Measurements from ENCODE around the gene TFDP1. TPM values are rescaled to one million over a fixed set of nuclear protein-coding genes. Genes with fewer than 3 reads are reported as not detected.

The TFDP1 gene
- total and polyA plus RNA-seq, 2 of the 4 experiments (the other 2 are of a cell fraction), result 59.3 to 97.0 TPM

DNA sequence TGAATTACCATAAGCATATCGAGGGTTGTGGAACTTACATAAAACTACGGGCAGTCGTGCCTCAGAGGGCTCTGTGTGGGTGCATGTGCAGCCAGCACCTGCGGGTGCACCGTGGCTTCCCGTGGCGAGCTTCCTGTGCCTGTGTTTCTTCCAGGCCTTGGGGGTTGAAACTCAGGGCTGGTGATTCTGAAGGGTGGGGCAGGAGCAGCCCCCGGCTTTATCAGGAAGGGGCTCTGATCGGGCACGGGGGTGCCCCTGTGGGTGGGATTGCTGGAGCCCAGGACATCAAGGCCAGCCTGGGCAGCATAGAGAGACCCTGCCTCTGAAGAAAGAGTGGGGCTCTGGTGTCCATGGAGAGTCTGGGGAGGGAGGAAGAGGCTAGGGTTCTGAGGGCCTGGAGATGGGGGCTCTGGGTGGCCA lies 62.4 kb downstream of the TFDP1 start:
- Histone ChIP-seq H3K9me1 (ENCODE audit: insufficient read depth, low read length) (0 out of 2 replicates have a peak, but pooled peaks cover 4% of the 10 kb centered on the region), H4K20me1 (ENCODE audit: insufficient read depth, low read length) (no peaks in the 10 kb centered on the region), H3K27ac (ENCODE audit: insufficient read depth, low read length) (no peak overlapping the region), H3K4ac (ENCODE audit: low read depth, low read length) (no peak overlapping the region), H3K36me3 (ENCODE audit: control insufficient read depth, insufficient read depth, low read length) (peaks cover 2% of the 10 kb centered on the region), H2BK15ac (ENCODE audit: low read depth, low read length) (no peak overlapping the region), H4K91ac (ENCODE audit: insufficient read depth, low read depth, low read length) (no peak overlapping the region), H2AK9ac (replicated peaks; ENCODE audit: low read depth, low read length, poor library complexity) (no peak overlapping the region), H3K27me3 (ENCODE audit: control insufficient read depth, insufficient read depth, low read length) (no peaks in the 10 kb centered on the region), H3K79me1 (ENCODE audit: low read depth in 1 of 2, low read length in 2 of 2) (no peaks in the 10 kb centered on the region), H3K9me3 (ENCODE audit: control insufficient read depth, insufficient read depth, low read length) (no peaks in the 10 kb centered on the region), H2AFZ (replicated peaks; ENCODE audit: low read length, poor library complexity) (no peak overlapping the region), H2AK5ac (ENCODE audit: low read depth, low read length) (no peak overlapping the region), H4K8ac (ENCODE audit: low read depth in 2 of 2, low read length in 2 of 2) (no peak overlapping the region), H3K56ac (ENCODE audit: extremely low read depth, insufficient read depth, low read length) (no peak overlapping the region), H2BK120ac (ENCODE audit: low read depth, low read length) (no peak overlapping the region), H3K23ac (ENCODE audit: low read depth, low read length) (no peak overlapping the region), H3K9ac (ENCODE audit: low read depth, low read length) (no peak overlapping the region), H2BK20ac (ENCODE audit: low read depth, low read length) (no peak overlapping the region), H3K18ac (ENCODE audit: low read depth, low read length) (no peak overlapping the region), H3K4me3 (ENCODE audit: insufficient read depth, low read depth, low read length) (no peak overlapping the region), H2BK5ac (ENCODE audit: low read depth, low read length, poor library complexity, severe bottlenecking) (no peak overlapping the region), H3K14ac (replicated peaks; ENCODE audit: low read depth, low read length) (no peak overlapping the region), H4K5ac (ENCODE audit: low read depth, low read length) (no peak overlapping the region), H3K4me2 (ENCODE audit: low read depth, low read length) (no peak overlapping the region), H3K4me1 (ENCODE audit: control insufficient read depth, insufficient read depth, low read length) (peaks cover 2% of the 10 kb centered on the region; the same call in 1 of the 2 replicates)
- ChIA-PET POLR2A (ENCODE audit: unreplicated experiment) (no interaction called here), CTCF (interaction anchor here (0.6 kb wide), 1 partner anchor 15 kb away, joined by 3 read pairs; no protein-coding TSS in a partner anchor)
- no peak for ATAC-seq (ENCODE audit: low read depth)
- dilution Hi-C loops (cut with HindIII; ENCODE audit: low sequenced_read_pairs, unreplicated experiment) (no loop called here), in situ Hi-C loops (cut with MboI; ENCODE audit: low sequenced_read_pairs) (no loop called here), intact Hi-C loops (cut with micrococcal nuclease) (no loop called here)
- DNase-seq, result no peak
- 85% methylated on average over 4 of the region's 10 CpGs; no CpG with 5 or more reads in 1 of the 2 experiments for WGBS, 2 experiments (ENCODE audit: extremely low coverage in 2 of 2, insufficient read length in 1 of 2)
- BruUV-seq (replicated peaks), result no TSS peak
- TF ChIP-seq CEBPB (IDR thresholded peaks at IDR 0.05; ENCODE audit: low read depth, low read length) (no peak), SMC3 (IDR thresholded peaks at IDR 0.05; ENCODE audit: low read depth, low read length) (no peak), MXI1 (IDR thresholded peaks at IDR 0.05; ENCODE audit: borderline replicate concordance, low read depth, low read length) (no peak), FOS (IDR thresholded peaks at IDR 0.05; ENCODE audit: low read depth, low read length) (no peak), MAFK (IDR thresholded peaks at IDR 0.05; ENCODE audit: low read depth, low read length) (no peak), MAZ (IDR thresholded peaks at IDR 0.05; ENCODE audit: borderline replicate concordance, low read depth, low read length) (no peak), CHD1 (IDR thresholded peaks at IDR 0.05; ENCODE audit: low read depth, low read length) (no peak), RFX5 (IDR thresholded peaks at IDR 0.05; ENCODE audit: low read depth, low read length) (no peak), BHLHE40 (IDR thresholded peaks at IDR 0.05; ENCODE audit: low read depth, low read length) (no peak), RAD21 (IDR thresholded peaks at IDR 0.05; ENCODE audit: low read length) (no peak), NFE2L2 (IDR thresholded peaks at IDR 0.05; ENCODE audit: low read depth, low read length) (no peak), RCOR1 (IDR thresholded peaks at IDR 0.05; ENCODE audit: insufficient replicate concordance, low read length) (no peak), POLR2A (IDR thresholded peaks at IDR 0.05; ENCODE audit: low read depth, low read length) (no peak)
- TF ChIP-seq, protein P1, sequence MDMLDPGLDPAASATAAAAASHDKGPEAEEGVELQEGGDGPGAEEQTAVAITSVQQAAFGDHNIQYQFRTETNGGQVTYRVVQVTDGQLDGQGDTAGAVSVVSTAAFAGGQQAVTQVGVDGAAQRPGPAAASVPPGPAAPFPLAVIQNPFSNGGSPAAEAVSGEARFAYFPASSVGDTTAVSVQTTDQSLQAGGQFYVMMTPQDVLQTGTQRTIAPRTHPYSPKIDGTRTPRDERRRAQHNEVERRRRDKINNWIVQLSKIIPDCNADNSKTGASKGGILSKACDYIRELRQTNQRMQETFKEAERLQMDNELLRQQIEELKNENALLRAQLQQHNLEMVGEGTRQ (IDR thresholded peaks at IDR 0.05; ENCODE audit: low read depth, low read length), result no peak
- TF ChIP-seq, protein P2, sequence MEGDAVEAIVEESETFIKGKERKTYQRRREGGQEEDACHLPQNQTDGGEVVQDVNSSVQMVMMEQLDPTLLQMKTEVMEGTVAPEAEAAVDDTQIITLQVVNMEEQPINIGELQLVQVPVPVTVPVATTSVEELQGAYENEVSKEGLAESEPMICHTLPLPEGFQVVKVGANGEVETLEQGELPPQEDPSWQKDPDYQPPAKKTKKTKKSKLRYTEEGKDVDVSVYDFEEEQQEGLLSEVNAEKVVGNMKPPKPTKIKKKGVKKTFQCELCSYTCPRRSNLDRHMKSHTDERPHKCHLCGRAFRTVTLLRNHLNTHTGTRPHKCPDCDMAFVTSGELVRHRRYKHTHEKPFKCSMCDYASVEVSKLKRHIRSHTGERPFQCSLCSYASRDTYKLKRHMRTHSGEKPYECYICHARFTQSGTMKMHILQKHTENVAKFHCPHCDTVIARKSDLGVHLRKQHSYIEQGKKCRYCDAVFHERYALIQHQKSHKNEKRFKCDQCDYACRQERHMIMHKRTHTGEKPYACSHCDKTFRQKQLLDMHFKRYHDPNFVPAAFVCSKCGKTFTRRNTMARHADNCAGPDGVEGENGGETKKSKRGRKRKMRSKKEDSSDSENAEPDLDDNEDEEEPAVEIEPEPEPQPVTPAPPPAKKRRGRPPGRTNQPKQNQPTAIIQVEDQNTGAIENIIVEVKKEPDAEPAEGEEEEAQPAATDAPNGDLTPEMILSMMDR (conservative IDR thresholded peaks at IDR 0.05; ENCODE audit: low read depth, low read length), result no peak
- TF ChIP-seq, protein P3, sequence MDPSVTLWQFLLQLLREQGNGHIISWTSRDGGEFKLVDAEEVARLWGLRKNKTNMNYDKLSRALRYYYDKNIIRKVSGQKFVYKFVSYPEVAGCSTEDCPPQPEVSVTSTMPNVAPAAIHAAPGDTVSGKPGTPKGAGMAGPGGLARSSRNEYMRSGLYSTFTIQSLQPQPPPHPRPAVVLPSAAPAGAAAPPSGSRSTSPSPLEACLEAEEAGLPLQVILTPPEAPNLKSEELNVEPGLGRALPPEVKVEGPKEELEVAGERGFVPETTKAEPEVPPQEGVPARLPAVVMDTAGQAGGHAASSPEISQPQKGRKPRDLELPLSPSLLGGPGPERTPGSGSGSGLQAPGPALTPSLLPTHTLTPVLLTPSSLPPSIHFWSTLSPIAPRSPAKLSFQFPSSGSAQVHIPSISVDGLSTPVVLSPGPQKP (IDR thresholded peaks at IDR 0.05; ENCODE audit: borderline replicate concordance, low read depth, low read length), result no peak
